ENCODE data around the gene PFN3.
A peak's percentile ranks its signal among the peaks of the same experiment; 100 is the strongest.
"Not testable (repeated sequence)": the region's sequence is repeated elsewhere in the genome, so short reads cannot be mapped to it uniquely, and the experiment has no call there.

The PFN3 gene

GRCh38 chr5:177384134-177384533 lies 16.3 kb downstream of the PFN3 start, which contains the start of gene SLC34A1:
TSS of gene SLC34A1 (plus strand) at chr5:177384434. CDS start at chr5:177385742, 1,308 bp downstream.
- no peaks in the 10 kb centered on the region for H3K27me3 Mint-ChIP-seq (ENCODE audit: low read depth)
- no peak within 1 kb of the TSS for H3K27ac Mint-ChIP-seq
- no peaks in the 10 kb centered on the region for H3K36me3 Mint-ChIP-seq (ENCODE audit: low read depth)
- H3K4me3 Mint-ChIP-seq, result no peak within 1 kb of the TSS
- H3K9me3 Mint-ChIP-seq, result no peaks in the 10 kb centered on the region
- peaks cover 22% of the 10 kb centered on the region for H3K4me1 Mint-ChIP-seq (ENCODE audit: low read depth)

GRCh38 chr5:177383181-177383580 lies 17.3 kb downstream of the PFN3 start:
- H3K9me3 Mint-ChIP-seq, result no peaks in the 10 kb centered on the region
- no peaks in the 10 kb centered on the region for H3K27me3 Mint-ChIP-seq (ENCODE audit: low read depth)
- no peak overlapping the region for H3K27ac Mint-ChIP-seq
- no peaks in the 10 kb centered on the region for H3K36me3 Mint-ChIP-seq (ENCODE audit: low read depth)
- H3K4me3 Mint-ChIP-seq, result no peak overlapping the region
- peaks cover 14% of the 10 kb centered on the region for H3K4me1 Mint-ChIP-seq (ENCODE audit: low read depth)

- Mint-ChIP-seq H3K4me1 (ENCODE audit: low read depth) (peaks cover 14% of the 10 kb centered on the region), H3K27me3 (ENCODE audit: low read depth) (no peaks in the 10 kb centered on the region), H3K27ac (peak overlapping the region; percentile 52), H3K36me3 (ENCODE audit: low read depth) (no peaks in the 10 kb centered on the region), H3K9me3 (no peaks in the 10 kb centered on the region), H3K4me3 (no peak overlapping the region)
Measured at GRCh38 chr5:177382423-177383029, 17.9 kb downstream of the PFN3 start.

- Mint-ChIP-seq H3K4me3 (no peak overlapping the region), H3K36me3 (ENCODE audit: low read depth) (no peaks in the 10 kb centered on the region), H3K9me3 (no peaks in the 10 kb centered on the region), H3K4me1 (ENCODE audit: low read depth) (peaks cover 14% of the 10 kb centered on the region), H3K27ac (no peak overlapping the region), H3K27me3 (ENCODE audit: low read depth) (no peaks in the 10 kb centered on the region)
Measured at GRCh38 chr5:177380805-177381126, 19.7 kb downstream of the PFN3 start.

GRCh38 chr5:177378884-177379883 lies 21.3 kb downstream of the PFN3 start:
- H3K27ac Mint-ChIP-seq, result peak overlapping the region; percentile 6
- peaks cover 5% of the 10 kb centered on the region for H3K36me3 Mint-ChIP-seq (ENCODE audit: low read depth)
- H3K4me3 Mint-ChIP-seq, result no peak overlapping the region
- H3K4me1 Mint-ChIP-seq (ENCODE audit: low read depth), result peaks cover 17% of the 10 kb centered on the region
- no peaks in the 10 kb centered on the region for H3K27me3 Mint-ChIP-seq (ENCODE audit: low read depth)
- no peaks in the 10 kb centered on the region for H3K9me3 Mint-ChIP-seq

- Mint-ChIP-seq H3K9me3 (no peaks in the 10 kb centered on the region), H3K4me1 (ENCODE audit: low read depth) (peaks cover 24% of the 10 kb centered on the region), H3K27ac (no peak overlapping the region), H3K4me3 (no peak overlapping the region), H3K36me3 (ENCODE audit: low read depth) (peaks cover 11% of the 10 kb centered on the region), H3K27me3 (ENCODE audit: low read depth) (no peaks in the 10 kb centered on the region)
Measured at GRCh38 chr5:177377851-177378776, 22.3 kb downstream of the PFN3 start.

GRCh38 chr5:177376107-177376506 lies 24.4 kb downstream of the PFN3 start:
- Mint-ChIP-seq H3K27me3 (ENCODE audit: low read depth) (no peaks in the 10 kb centered on the region), H3K36me3 (ENCODE audit: low read depth) (peaks cover 18% of the 10 kb centered on the region), H3K27ac (no peak overlapping the region), H3K4me1 (ENCODE audit: low read depth) (peaks cover 39% of the 10 kb centered on the region), H3K4me3 (no peak overlapping the region), H3K9me3 (no peaks in the 10 kb centered on the region)

GRCh38 chr5:177375516-177375915 lies 24.9 kb downstream of the PFN3 start:
- not testable (repeated sequence) for H3K9me3 Mint-ChIP-seq; H3K4me3 Mint-ChIP-seq; H3K27ac Mint-ChIP-seq; H3K27me3 Mint-ChIP-seq (ENCODE audit: low read depth)
- peaks cover 19% of the 10 kb centered on the region for H3K36me3 Mint-ChIP-seq (ENCODE audit: low read depth)
- H3K4me1 Mint-ChIP-seq (ENCODE audit: low read depth), result peaks cover 39% of the 10 kb centered on the region

- H3K9me3 Mint-ChIP-seq, result no peaks in the 10 kb centered on the region
- H3K27me3 Mint-ChIP-seq (ENCODE audit: low read depth), result no peaks in the 10 kb centered on the region
- peaks cover 24% of the 10 kb centered on the region for H3K36me3 Mint-ChIP-seq (ENCODE audit: low read depth)
- H3K27ac Mint-ChIP-seq, result peak overlapping the region; percentile 36
- no peak overlapping the region for H3K4me3 Mint-ChIP-seq
- H3K4me1 Mint-ChIP-seq (ENCODE audit: low read depth), result peaks cover 37% of the 10 kb centered on the region
Measured at GRCh38 chr5:177374211-177374610, 26.2 kb downstream of the PFN3 start.

GRCh38 chr5:177373806-177374205 lies 26.7 kb downstream of the PFN3 start:
- H3K4me1 Mint-ChIP-seq (ENCODE audit: low read depth), result peaks cover 40% of the 10 kb centered on the region
- H3K27me3 Mint-ChIP-seq (ENCODE audit: low read depth), result no peaks in the 10 kb centered on the region
- H3K9me3 Mint-ChIP-seq, result no peaks in the 10 kb centered on the region
- H3K4me3 Mint-ChIP-seq, result no peak overlapping the region
- peaks cover 28% of the 10 kb centered on the region for H3K36me3 Mint-ChIP-seq (ENCODE audit: low read depth)
- H3K27ac Mint-ChIP-seq, result peak overlapping the region; percentile 36

- peaks cover 45% of the 10 kb centered on the region for H3K4me1 Mint-ChIP-seq (ENCODE audit: low read depth)
- H3K4me3 Mint-ChIP-seq, result peak overlapping the region; percentile 72
- H3K9me3 Mint-ChIP-seq, result no peaks in the 10 kb centered on the region
Measured at GRCh38 chr5:177372910-177373309, 27.6 kb downstream of the PFN3 start.

GRCh38 chr5:177372034-177372896 lies 28.2 kb downstream of the PFN3 start:
- Mint-ChIP-seq H3K27me3 (ENCODE audit: low read depth) (no peaks in the 10 kb centered on the region), H3K36me3 (ENCODE audit: low read depth) (peaks cover 35% of the 10 kb centered on the region), H3K27ac (peak overlapping the region; percentile 85), H3K4me1 (ENCODE audit: low read depth) (peaks cover 45% of the 10 kb centered on the region), H3K4me3 (peak overlapping the region; percentile 72), H3K9me3 (no peaks in the 10 kb centered on the region)

More at GRCh38 chr5:177372910-177373309, 27.6 kb downstream of the PFN3 start:
- Mint-ChIP-seq H3K27me3 (ENCODE audit: low read depth) (no peaks in the 10 kb centered on the region), H3K27ac (peak overlapping the region; percentile 85), H3K36me3 (ENCODE audit: low read depth) (peaks cover 35% of the 10 kb centered on the region)

- Mint-ChIP-seq H3K9me3 (no peaks in the 10 kb centered on the region), H3K4me3 (peak overlapping the region; percentile 72), H3K4me1 (ENCODE audit: low read depth) (peaks cover 46% of the 10 kb centered on the region), H3K27ac (peak overlapping the region; percentile 57), H3K27me3 (ENCODE audit: low read depth) (no peaks in the 10 kb centered on the region), H3K36me3 (ENCODE audit: low read depth) (peaks cover 39% of the 10 kb centered on the region)
Measured at GRCh38 chr5:177371120-177372033, 29.1 kb downstream of the PFN3 start.

Data from T-helper 1 cell treated with Interleukin-12 subunit alpha and Interleukin-12 subunit beta and Interleukin-4 antibody, amounts not matched to agents 30 μg/mL and 1 μg/mL, for 36 hours (primary cell).